HL-60 (cell line): ENCODE measurements around the gene DLG3.

Experiments
- POLR2AphosphoS5 ChIP-seq: IDR thresholded peaks from 2 replicates; pipeline ENCODE4 v1.6.1; 2012; ENCODE audit warnings: low read depth
- TF ChIP-seq, protein P1 (sequence below): IDR thresholded peaks from one replicate; pipeline ENCODE4 v1.5.1; 2011; ENCODE audit warnings: low read length, control low read depth, inconsistent platforms; ENCODE audit not compliant: insufficient read depth
- TF ChIP-seq, protein P2 (sequence below): IDR thresholded peaks from 2 replicates; pipeline ENCODE4 v1.6.1; 2012; ENCODE audit warnings: low read depth; ENCODE audit not compliant: insufficient replicate concordance

DNA sequence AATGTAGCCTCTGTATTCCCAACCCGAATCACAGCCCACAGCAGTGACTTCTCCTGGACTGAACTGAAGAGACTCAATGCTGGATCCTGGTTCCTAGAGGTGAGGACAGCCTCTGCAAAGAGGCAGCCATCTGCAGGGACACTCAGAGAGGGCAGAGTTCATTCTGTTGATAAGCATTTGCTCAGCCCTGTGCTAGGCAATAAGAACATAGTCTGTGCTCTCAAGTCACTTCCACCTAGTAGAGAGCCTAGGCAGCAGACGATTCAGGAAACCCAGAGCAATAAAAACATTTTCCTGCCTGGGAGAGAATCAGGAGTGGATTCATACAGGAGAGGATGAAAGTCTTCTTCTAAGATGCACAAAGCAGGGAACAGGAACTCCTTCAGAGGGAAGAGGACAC is 17.3 kb upstream of the DLG3 start:
- TF ChIP-seq, protein P1, sequence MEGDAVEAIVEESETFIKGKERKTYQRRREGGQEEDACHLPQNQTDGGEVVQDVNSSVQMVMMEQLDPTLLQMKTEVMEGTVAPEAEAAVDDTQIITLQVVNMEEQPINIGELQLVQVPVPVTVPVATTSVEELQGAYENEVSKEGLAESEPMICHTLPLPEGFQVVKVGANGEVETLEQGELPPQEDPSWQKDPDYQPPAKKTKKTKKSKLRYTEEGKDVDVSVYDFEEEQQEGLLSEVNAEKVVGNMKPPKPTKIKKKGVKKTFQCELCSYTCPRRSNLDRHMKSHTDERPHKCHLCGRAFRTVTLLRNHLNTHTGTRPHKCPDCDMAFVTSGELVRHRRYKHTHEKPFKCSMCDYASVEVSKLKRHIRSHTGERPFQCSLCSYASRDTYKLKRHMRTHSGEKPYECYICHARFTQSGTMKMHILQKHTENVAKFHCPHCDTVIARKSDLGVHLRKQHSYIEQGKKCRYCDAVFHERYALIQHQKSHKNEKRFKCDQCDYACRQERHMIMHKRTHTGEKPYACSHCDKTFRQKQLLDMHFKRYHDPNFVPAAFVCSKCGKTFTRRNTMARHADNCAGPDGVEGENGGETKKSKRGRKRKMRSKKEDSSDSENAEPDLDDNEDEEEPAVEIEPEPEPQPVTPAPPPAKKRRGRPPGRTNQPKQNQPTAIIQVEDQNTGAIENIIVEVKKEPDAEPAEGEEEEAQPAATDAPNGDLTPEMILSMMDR = no peak
- no peak for TF ChIP-seq POLR2AphosphoS5
- TF ChIP-seq, protein P2, sequence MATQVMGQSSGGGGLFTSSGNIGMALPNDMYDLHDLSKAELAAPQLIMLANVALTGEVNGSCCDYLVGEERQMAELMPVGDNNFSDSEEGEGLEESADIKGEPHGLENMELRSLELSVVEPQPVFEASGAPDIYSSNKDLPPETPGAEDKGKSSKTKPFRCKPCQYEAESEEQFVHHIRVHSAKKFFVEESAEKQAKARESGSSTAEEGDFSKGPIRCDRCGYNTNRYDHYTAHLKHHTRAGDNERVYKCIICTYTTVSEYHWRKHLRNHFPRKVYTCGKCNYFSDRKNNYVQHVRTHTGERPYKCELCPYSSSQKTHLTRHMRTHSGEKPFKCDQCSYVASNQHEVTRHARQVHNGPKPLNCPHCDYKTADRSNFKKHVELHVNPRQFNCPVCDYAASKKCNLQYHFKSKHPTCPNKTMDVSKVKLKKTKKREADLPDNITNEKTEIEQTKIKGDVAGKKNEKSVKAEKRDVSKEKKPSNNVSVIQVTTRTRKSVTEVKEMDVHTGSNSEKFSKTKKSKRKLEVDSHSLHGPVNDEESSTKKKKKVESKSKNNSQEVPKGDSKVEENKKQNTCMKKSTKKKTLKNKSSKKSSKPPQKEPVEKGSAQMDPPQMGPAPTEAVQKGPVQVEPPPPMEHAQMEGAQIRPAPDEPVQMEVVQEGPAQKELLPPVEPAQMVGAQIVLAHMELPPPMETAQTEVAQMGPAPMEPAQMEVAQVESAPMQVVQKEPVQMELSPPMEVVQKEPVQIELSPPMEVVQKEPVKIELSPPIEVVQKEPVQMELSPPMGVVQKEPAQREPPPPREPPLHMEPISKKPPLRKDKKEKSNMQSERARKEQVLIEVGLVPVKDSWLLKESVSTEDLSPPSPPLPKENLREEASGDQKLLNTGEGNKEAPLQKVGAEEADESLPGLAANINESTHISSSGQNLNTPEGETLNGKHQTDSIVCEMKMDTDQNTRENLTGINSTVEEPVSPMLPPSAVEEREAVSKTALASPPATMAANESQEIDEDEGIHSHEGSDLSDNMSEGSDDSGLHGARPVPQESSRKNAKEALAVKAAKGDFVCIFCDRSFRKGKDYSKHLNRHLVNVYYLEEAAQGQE = no peak
